Muscle layer of duodenum (tissue), 2 donors: ENCODE results near the gene RABL2A.
"Not testable (repeated sequence)": the region's sequence is repeated elsewhere in the genome, so short reads cannot be mapped to it uniquely, and the experiment has no call there.

Source experiments
- H3K27ac ChIP-seq: one replicate; pipeline ENCODE4 v1.7.0; 2013; ENCODE audit warnings: mild to moderate bottlenecking, low read length
- H3K27me3 ChIP-seq: one replicate; pipeline ENCODE4 v1.7.0; 2013; ENCODE audit warnings: low read depth, mild to moderate bottlenecking, control low read depth, low read length
- H3K36me3 ChIP-seq, 2 donors: one replicate each; pipeline ENCODE4 v1.7.0; 2013; ENCODE audit warnings: low read length in 2 of 2, control low read depth in 1 of 2, mild to moderate bottlenecking in 1 of 2; ENCODE audit not compliant: insufficient read depth in 2 of 2, control insufficient read depth in 1 of 2
- H3K4me1 ChIP-seq, 2 donors: one replicate each; pipeline ENCODE4 v1.7.0; 2013; ENCODE audit warnings: low read length in 2 of 2, mild to moderate bottlenecking in 2 of 2, control low read depth in 1 of 2, moderate library complexity in 1 of 2; ENCODE audit not compliant: insufficient read depth in 2 of 2, control insufficient read depth in 1 of 2
- H3K4me3 ChIP-seq, 2 donors: one replicate each; pipeline ENCODE4 v1.7.0; 2013; ENCODE audit warnings: low read length in 2 of 2, low read depth in 1 of 2, mild to moderate bottlenecking in 1 of 2
- H3K9me3 ChIP-seq, 2 donors: one replicate each; pipeline ENCODE4 v1.7.0; 2013; ENCODE audit warnings: low read length in 2 of 2, control low read depth in 1 of 2, mild to moderate bottlenecking in 1 of 2; ENCODE audit not compliant: control insufficient read depth in 1 of 2
- donor health status: healthy.

Gene RABL2A

GRCh38 chr2:113626616-113627330 lies at the start of gene RABL2A:
Gene RABL2A, plus strand, starts transcription at chr2:113627266. Its CDS starts 1,341 bp downstream, at chr2:113628607.
- not testable (repeated sequence) for H3K27me3 ChIP-seq, H3K27ac ChIP-seq, H3K4me1 ChIP-seq, H3K36me3 ChIP-seq, H3K9me3 ChIP-seq
- H3K4me3 ChIP-seq: peak within 1 kb of the TSS; percentile 50 to 71

DNA sequence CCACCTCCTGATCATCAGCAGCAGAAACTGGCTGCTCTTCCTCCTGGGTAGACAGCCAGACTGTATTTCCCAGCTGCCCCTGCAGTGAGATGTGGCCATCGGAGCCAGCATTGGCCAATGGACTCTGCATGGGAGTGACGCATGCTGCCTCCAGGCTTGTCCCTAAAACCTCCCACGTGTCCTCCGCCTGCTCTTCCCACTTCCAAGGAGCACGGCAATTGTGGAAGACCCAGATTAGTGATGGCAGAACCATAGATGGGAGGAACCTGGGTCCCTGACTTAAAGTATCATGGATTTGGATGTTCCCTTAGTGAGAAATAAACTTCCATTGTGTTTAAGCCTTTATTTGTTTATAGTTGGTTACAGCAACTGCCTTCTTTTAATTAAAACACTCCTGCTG lies 48.6 kb upstream of the RABL2A start:
- not testable (repeated sequence) for H3K36me3 ChIP-seq, H3K4me3 ChIP-seq, H3K27ac ChIP-seq, H3K4me1 ChIP-seq, H3K27me3 ChIP-seq, H3K9me3 ChIP-seq

DNA sequence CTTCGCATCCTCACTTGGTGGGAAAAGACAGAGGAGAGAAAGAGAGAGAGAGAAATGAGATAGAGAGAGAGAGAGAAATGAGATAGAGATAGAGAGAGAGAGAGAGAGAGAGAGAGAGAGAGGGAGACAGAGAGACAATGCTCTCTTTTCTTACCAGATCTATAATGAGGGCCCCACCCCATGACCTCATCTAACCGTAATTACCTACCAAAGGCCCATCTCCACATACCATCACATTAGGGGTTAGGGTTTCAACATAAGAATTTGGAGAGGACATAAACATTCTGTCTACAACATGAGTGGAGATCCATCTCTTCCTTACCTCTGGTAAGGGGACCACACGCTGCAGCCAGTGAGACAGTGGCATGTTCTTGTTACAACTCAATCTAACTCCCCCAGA lies 44.6 kb upstream of the RABL2A start:
- H3K9me3 ChIP-seq, H3K36me3 ChIP-seq, H3K27ac ChIP-seq, H3K4me3 ChIP-seq, H3K27me3 ChIP-seq: not testable (repeated sequence)
- peaks cover 0 to 12% of the 10 kb centered on the region in 2 donors for H3K4me1 ChIP-seq

GRCh38 chr2:113583521-113584225 lies 43.4 kb upstream of the RABL2A start:
- not testable (repeated sequence) for H3K27me3 ChIP-seq, H3K9me3 ChIP-seq, H3K27ac ChIP-seq, H3K36me3 ChIP-seq
- Histone ChIP-seq H3K4me3 (peak overlapping the region; percentile 48 to 79), H3K4me1 (peaks cover 0 to 16% of the 10 kb centered on the region in 2 donors)

DNA sequence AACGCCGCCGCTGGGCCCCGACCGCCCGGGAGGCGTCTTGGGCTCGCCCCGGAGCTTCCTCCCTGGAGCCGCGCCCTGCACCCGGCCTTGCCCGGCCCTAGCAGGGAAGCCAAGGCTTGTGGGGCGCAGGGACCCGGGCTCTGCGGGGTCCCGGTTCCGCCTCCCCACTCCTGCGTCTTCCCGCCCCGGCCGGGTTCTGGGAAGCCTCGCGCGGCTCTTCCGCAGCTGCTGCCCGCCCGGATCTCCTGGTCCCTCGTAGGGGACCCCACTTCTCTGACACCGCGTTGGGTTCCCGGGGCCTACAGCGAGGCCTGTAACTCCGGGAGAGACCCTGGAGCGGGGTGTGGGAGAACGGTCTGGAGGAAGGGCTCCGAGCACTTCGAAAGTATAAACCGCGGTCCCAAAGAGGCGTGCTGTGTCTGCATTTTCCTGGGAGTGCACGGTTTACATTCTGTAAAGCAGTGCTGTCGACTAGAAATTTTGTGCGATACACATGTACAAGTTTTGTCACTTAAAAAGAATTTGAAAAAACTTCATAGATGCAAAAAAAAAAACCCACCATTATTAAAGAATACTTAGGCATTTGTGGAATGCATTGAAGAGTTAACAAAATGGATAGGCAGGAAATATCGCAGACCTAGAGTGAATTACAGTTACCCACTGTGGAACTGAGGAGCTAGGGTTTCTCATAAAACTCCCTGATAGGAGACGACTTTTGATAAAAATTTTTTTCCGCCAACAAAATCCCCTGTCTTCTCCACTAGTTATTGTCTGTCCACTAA lies 42.6 kb upstream of the RABL2A start:
- H3K9me3 ChIP-seq, H3K36me3 ChIP-seq, H3K27me3 ChIP-seq: not testable (repeated sequence)
- Histone ChIP-seq H3K27ac (peak overlapping the region; percentile 1), H3K4me1 (peaks cover 0 to 16% of the 10 kb centered on the region in 2 donors), H3K4me3 (peak overlapping the region; percentile 57 to 79)

DNA sequence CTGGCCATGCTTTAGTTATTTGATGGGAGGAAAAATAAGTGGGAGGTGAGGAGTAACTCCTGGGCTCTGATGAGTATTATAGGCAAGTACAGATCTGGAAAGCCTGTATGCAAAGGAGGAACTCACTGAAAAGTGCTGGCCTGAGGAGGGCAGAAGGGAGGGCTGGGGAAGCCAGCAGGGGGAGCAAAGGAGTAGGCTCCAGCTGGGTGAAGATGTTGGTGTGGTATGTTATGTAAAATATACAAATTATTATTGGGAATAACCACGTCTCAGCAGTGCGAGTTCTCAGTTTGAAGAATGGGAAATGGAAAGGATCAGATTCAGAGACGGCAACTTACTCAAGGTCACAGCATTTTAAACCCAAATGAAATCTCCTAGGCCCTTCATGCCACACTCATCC lies 39.9 kb upstream of the RABL2A start:
- H3K27me3 ChIP-seq, H3K4me3 ChIP-seq, H3K9me3 ChIP-seq, H3K36me3 ChIP-seq, H3K27ac ChIP-seq: not testable (repeated sequence)
- H3K4me1 ChIP-seq: peaks cover 0 to 16% of the 10 kb centered on the region in 2 donors

DNA sequence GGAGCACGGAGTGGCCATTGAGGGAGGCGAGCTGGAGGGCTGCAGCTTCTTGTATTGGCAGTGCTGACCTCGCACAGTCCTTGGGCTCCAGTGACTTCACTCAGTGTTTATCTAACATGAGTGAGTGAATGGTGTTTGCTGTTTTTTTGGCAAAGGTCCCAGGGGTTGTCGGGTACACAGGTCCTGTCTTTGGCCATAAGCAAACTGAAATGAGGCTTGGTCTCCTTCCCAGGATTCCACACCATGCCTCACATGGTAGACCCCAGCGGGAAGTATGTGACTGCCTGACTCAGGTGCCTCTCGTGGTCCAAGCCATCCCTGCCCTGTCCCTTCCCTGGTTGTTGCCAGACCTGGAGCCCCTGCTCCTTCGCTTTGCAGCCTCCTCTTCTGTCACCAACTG lies 37.5 kb upstream of the RABL2A start:
- H3K9me3 ChIP-seq, H3K36me3 ChIP-seq, H3K27ac ChIP-seq, H3K27me3 ChIP-seq, H3K4me3 ChIP-seq: not testable (repeated sequence)
- H3K4me1 ChIP-seq: peaks cover 0 to 16% of the 10 kb centered on the region in 2 donors

GRCh38 chr2:113591926-113592325 lies 35.1 kb upstream of the RABL2A start:
- not testable (repeated sequence) for H3K4me3 ChIP-seq, H3K4me1 ChIP-seq, H3K27ac ChIP-seq

GRCh38 chr2:113593280-113593679 lies 33.8 kb upstream of the RABL2A start:
- H3K36me3 ChIP-seq, H3K27me3 ChIP-seq, H3K4me1 ChIP-seq, H3K4me3 ChIP-seq, H3K27ac ChIP-seq, H3K9me3 ChIP-seq: not testable (repeated sequence)

More at GRCh38 chr2:113591926-113592325, 35.1 kb upstream of the RABL2A start:
- H3K36me3 ChIP-seq, H3K9me3 ChIP-seq, H3K27me3 ChIP-seq: not testable (repeated sequence)

DNA sequence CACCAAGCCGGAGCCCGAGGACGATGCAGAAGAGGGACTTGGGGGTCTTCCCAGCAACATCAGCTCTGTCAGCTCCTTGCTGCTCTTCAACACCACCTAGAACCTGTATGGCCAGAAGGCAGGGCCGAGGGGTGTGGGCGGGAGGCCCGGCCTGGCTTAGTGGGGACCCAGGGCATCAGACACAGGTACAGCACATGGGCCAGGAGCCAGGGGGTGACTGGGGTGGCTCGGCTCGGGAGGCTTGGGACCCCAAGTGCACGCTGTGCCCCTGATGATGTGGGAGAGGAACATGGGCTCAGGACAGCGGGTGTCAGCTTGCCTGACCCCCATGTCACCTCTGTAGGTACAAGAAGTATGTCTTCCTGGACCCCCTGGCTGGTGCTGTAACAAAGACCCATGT lies 31.3 kb upstream of the RABL2A start:
- H3K27me3 ChIP-seq, H3K4me3 ChIP-seq, H3K9me3 ChIP-seq, H3K4me1 ChIP-seq, H3K36me3 ChIP-seq, H3K27ac ChIP-seq: not testable (repeated sequence)

DNA sequence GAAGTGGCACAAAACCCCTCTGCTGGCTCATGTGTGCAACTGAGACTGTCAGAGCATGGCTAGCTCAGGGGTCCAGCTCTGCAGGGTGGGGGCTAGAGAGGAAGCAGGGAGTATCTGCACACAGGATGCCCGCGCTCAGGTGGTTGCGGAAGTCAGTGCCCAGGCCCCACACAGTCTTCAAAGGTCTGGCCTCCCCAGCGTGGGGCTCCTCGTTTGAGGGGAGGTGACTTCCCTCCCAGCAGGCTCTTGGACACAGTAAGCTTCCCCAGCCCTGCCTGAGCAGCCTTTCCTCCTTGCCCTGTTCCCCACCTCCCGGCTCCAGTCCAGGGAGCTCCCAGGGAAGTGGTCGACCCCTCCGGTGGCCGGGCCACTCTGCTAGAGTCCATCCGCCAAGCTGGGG lies 29.9 kb upstream of the RABL2A start:
- not testable (repeated sequence) for H3K4me1 ChIP-seq, H3K9me3 ChIP-seq, H3K27ac ChIP-seq, H3K27me3 ChIP-seq, H3K4me3 ChIP-seq, H3K36me3 ChIP-seq
